Nephron (organoid): ENCODE results near the gene DNAH9.

Experiments
- H3K27ac Mint-ChIP-seq, 3 experiments: 2 replicates each; pipeline ENCODE4 v1.8.0; 2020; ENCODE audit warnings: mixed read lengths in 3 of 3, mild to moderate bottlenecking in 2 of 3, moderate library complexity in 1 of 3
- H3K27me3 Mint-ChIP-seq: 2 replicates; pipeline ENCODE4 v1.8.0; 2021; ENCODE audit warnings: low read depth, mild to moderate bottlenecking, moderate library complexity, mixed read lengths
- H3K36me3 Mint-ChIP-seq: 2 replicates; pipeline ENCODE4 v1.8.0; 2020; ENCODE audit warnings: low read depth, mixed read lengths
- H3K4me1 Mint-ChIP-seq: 2 replicates; pipeline ENCODE4 v1.8.0; 2020; ENCODE audit warnings: mixed read lengths
- H3K4me3 Mint-ChIP-seq, 3 experiments: 2 replicates each; pipeline ENCODE4 v1.8.0; 2020; ENCODE audit warnings: mild to moderate bottlenecking in 3 of 3, mixed read lengths in 3 of 3, moderate library complexity in 2 of 3
- H3K9me3 Mint-ChIP-seq: 2 replicates; pipeline ENCODE4 v1.8.0; 2020; ENCODE audit warnings: mixed read lengths
- TF ChIP-seq, protein P1 (sequence below), 3 experiments: fragments of 200-600 bp; sonication (generic); IDR thresholded peaks; one replicate each; pipeline ENCODE4 v1.5.0; 2021; ENCODE audit warnings: antibody characterized with exemption in 3 of 3; ENCODE audit not compliant: unreplicated experiment in 3 of 3

Gene DNAH9

DNA sequence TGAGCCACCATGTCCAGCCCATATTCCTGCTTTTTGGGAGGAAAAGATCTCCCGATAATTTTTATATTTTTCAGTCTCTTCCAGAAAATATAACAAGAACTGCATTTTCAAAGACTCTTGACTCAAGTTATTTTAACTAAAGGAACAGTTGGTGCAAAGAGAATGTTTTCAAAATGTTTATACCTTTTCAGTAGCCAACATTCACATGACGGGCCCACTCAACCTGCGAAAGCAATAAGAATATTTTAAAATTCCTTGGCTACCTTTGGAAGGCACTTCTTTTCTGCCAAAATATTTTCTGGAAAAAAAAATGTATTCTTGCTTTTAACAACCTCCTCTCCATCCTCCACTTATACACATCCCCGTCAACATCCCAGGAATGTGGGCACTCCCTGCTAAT, 258.7 kb downstream of the DNAH9 start:
- Mint-ChIP-seq H3K36me3 (no peaks in the 10 kb centered on the region), H3K4me3 (no peak overlapping the region), H3K27ac (no peak overlapping the region), H3K27me3 (no peaks in the 10 kb centered on the region), H3K4me1 (no peaks in the 10 kb centered on the region), H3K9me3 (peaks cover 4% of the 10 kb centered on the region)
- TF ChIP-seq, protein P1, sequence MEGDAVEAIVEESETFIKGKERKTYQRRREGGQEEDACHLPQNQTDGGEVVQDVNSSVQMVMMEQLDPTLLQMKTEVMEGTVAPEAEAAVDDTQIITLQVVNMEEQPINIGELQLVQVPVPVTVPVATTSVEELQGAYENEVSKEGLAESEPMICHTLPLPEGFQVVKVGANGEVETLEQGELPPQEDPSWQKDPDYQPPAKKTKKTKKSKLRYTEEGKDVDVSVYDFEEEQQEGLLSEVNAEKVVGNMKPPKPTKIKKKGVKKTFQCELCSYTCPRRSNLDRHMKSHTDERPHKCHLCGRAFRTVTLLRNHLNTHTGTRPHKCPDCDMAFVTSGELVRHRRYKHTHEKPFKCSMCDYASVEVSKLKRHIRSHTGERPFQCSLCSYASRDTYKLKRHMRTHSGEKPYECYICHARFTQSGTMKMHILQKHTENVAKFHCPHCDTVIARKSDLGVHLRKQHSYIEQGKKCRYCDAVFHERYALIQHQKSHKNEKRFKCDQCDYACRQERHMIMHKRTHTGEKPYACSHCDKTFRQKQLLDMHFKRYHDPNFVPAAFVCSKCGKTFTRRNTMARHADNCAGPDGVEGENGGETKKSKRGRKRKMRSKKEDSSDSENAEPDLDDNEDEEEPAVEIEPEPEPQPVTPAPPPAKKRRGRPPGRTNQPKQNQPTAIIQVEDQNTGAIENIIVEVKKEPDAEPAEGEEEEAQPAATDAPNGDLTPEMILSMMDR (IDR thresholded peaks at IDR 0.05; ENCODE audit: unreplicated experiment in 3 of 3): no peak

DNA sequence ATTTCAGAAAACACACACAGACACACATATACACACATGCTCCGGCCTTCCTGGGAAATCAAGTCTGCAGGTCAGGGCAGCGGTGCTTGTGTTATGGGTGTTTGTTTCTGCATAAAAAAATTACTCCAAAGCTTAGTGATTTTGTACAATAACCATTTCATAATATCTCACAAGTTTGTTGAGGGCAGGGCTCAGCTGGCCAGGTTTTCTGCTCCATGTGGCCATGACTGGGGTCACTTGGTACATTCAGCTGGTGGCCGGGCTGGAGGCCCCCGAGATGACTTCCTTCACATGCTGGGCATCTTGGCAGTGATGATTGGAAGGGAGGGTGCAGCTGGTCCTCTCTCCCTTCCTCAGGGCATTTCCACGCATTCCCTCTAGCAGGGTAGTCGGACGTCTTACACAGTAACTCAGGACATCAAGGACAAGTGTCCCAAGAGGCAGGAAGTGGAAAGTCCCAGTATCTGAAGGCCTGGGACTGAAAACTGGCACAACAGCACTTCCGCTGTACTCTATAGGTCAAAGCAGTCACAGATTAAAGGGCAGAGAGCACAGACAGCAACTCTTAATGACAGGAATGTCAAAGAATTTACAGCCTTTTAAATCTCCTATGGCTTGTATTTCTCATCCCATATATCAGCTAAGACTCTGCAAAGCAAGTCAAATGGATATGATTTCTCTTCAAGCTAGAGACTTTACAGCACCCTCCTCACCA, 271.6 kb downstream of the DNAH9 start:
- H3K9me3 Mint-ChIP-seq: peaks cover 31% of the 10 kb centered on the region
- no peaks in the 10 kb centered on the region for H3K4me1 Mint-ChIP-seq
- peaks cover 4% of the 10 kb centered on the region for H3K36me3 Mint-ChIP-seq
- no peaks in the 10 kb centered on the region for H3K27me3 Mint-ChIP-seq
- TF ChIP-seq, protein P1 (IDR thresholded peaks at IDR 0.05; ENCODE audit: unreplicated experiment in 3 of 3): no peak
- no peak overlapping the region for H3K27ac Mint-ChIP-seq
- H3K4me3 Mint-ChIP-seq: no peak overlapping the region

- no peaks in the 10 kb centered on the region for H3K27me3 Mint-ChIP-seq
- TF ChIP-seq, protein P1 (IDR thresholded peaks at IDR 0.05; ENCODE audit: unreplicated experiment in 3 of 3): no peak
- H3K9me3 Mint-ChIP-seq: peaks cover 29% of the 10 kb centered on the region
- H3K27ac Mint-ChIP-seq: no peak overlapping the region
- H3K36me3 Mint-ChIP-seq: peaks cover 4% of the 10 kb centered on the region
- no peak overlapping the region for H3K4me3 Mint-ChIP-seq
- H3K4me1 Mint-ChIP-seq: no peaks in the 10 kb centered on the region
These were observed 273.5 kb downstream of the DNAH9 start for GRCh38 chr17:11871773-11872172.

- Mint-ChIP-seq H3K36me3 (peaks cover 4% of the 10 kb centered on the region), H3K9me3 (peaks cover 9% of the 10 kb centered on the region), H3K4me1 (no peaks in the 10 kb centered on the region), H3K27me3 (no peaks in the 10 kb centered on the region), H3K4me3 (no peak overlapping the region), H3K27ac (no peak overlapping the region)
- TF ChIP-seq, protein P1 (IDR thresholded peaks at IDR 0.05; ENCODE audit: unreplicated experiment in 3 of 3): no peak
These were observed 276.5 kb downstream of the DNAH9 start for GRCh38 chr17:11874756-11875155.

DNA sequence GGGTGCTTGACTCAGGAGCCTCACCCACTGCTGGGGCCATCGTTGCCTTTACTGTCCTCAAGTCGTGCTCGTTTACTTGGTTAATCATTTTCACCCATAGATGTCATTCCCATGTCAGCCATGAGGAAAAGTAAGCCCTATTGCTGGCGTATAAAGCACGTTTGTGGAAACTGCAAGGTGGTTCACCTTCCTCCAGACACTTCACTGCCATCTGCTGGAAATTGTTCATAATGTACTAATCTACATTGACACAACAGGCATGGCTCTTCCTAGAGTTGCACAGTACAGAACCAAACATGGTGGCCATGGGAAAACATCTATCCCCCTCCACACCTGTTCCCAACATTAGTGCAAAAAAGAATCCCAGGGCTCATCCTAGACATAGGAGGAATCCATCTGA, 282.4 kb downstream of the DNAH9 start:
- H3K4me3 Mint-ChIP-seq: no peak overlapping the region
- H3K9me3 Mint-ChIP-seq: no peaks in the 10 kb centered on the region
- no peaks in the 10 kb centered on the region for H3K36me3 Mint-ChIP-seq
- no peaks in the 10 kb centered on the region for H3K27me3 Mint-ChIP-seq
- H3K4me1 Mint-ChIP-seq: no peaks in the 10 kb centered on the region
- H3K27ac Mint-ChIP-seq: no peak overlapping the region
- TF ChIP-seq, protein P1 (IDR thresholded peaks at IDR 0.05; ENCODE audit: unreplicated experiment in 3 of 3): peak; percentile 29 to 48 (median 42)

DNA sequence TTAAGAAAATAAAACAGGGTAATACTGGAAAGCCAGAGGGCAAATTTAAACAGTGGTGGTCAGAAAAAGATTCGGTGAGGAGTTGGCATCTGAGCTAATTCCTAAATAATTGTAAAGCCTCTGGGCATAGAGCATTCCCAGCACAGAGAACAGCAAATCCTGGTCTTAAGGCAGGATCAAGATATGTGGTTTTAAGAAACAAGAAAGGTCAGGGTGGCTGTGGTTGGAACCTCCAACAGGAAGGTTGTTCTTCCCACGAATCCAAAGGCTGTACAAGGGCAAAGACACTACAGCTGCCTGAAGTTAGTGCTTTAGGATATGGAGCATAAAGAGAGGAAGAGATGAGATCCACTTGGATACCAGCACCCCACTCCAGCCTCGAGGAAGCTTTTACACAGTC, 284.4 kb downstream of the DNAH9 start:
- TF ChIP-seq, protein P1 (IDR thresholded peaks at IDR 0.05; ENCODE audit: unreplicated experiment in 3 of 3): no peak
- Mint-ChIP-seq H3K27ac (no peak overlapping the region), H3K4me3 (no peak overlapping the region), H3K9me3 (no peaks in the 10 kb centered on the region), H3K27me3 (no peaks in the 10 kb centered on the region), H3K4me1 (no peaks in the 10 kb centered on the region), H3K36me3 (no peaks in the 10 kb centered on the region)
